Type B pancreatic cell (in vitro differentiated cells): ENCODE data around the gene LEKR1. TPM values are rescaled to one million over a fixed set of nuclear protein-coding genes. Genes with fewer than 3 reads are reported as not detected.

Experiments
- DNase-seq: peaks from one replicate; pipeline ENCODE4 v3.0.0; 2021; ENCODE audit warnings: mixed read lengths; ENCODE audit not compliant: unreplicated experiment; ENCODE audit errors: extremely low spot score
- H3K27ac Mint-ChIP-seq: 2 replicates; pipeline ENCODE4 v1.8.0; 2021; ENCODE audit warnings: mild to moderate bottlenecking, mixed read lengths
- H3K27me3 Mint-ChIP-seq: 2 replicates; pipeline ENCODE4 v1.8.0; 2021; ENCODE audit warnings: mixed read lengths
- H3K36me3 Mint-ChIP-seq: 2 replicates; pipeline ENCODE4 v1.8.0; 2021; ENCODE audit warnings: mixed read lengths
- H3K4me1 Mint-ChIP-seq: one replicate; pipeline ENCODE4 v1.8.0; 2021; ENCODE audit warnings: mixed read lengths; ENCODE audit not compliant: unreplicated experiment
- H3K4me3 Mint-ChIP-seq: 2 replicates; pipeline ENCODE4 v1.8.0; 2021; ENCODE audit warnings: mild to moderate bottlenecking, mixed read lengths
- H3K9me3 Mint-ChIP-seq: 2 replicates; pipeline ENCODE4 v1.8.0; 2021; ENCODE audit warnings: mixed read lengths
- total RNA-seq: library from RNA; stranded (reverse); gene quantifications from 2 replicates; pipeline ENCODE4 v1.2.1, GENCODE V29; 2021; ENCODE audit warnings: low replicate concordance
- TF ChIP-seq, protein P1 (sequence below): fragments of 200-600 bp; sonication (generic); conservative IDR thresholded peaks from 2 replicates; pipeline ENCODE4 v1.5.0; 2021; ENCODE audit warnings: antibody characterized with exemption, mild to moderate bottlenecking

The LEKR1 gene
- total RNA-seq, 1 donor from 2014 or later, result 1.6 TPM

DNA sequence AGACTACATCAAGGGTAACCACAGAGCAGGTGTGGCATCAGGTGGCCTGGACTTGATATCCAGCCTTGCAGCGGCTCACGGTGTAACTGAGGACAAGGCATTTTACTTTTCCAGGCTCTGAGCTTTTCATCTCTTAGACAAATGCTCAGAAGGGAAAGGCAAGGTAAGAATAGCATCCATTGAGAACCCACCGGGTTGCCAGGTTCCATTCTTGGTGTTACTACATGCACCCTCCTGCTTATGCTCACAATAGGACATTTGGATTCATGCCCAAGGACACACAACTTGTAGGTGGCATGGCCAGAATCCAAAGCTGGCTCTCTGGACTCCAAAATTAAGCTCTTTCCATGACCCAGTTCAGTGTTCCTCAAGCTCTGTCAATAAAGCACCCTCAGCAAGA, 248.3 kb downstream of the LEKR1 start:
- DNase-seq, result no peak
- TF ChIP-seq, protein P1, sequence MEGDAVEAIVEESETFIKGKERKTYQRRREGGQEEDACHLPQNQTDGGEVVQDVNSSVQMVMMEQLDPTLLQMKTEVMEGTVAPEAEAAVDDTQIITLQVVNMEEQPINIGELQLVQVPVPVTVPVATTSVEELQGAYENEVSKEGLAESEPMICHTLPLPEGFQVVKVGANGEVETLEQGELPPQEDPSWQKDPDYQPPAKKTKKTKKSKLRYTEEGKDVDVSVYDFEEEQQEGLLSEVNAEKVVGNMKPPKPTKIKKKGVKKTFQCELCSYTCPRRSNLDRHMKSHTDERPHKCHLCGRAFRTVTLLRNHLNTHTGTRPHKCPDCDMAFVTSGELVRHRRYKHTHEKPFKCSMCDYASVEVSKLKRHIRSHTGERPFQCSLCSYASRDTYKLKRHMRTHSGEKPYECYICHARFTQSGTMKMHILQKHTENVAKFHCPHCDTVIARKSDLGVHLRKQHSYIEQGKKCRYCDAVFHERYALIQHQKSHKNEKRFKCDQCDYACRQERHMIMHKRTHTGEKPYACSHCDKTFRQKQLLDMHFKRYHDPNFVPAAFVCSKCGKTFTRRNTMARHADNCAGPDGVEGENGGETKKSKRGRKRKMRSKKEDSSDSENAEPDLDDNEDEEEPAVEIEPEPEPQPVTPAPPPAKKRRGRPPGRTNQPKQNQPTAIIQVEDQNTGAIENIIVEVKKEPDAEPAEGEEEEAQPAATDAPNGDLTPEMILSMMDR, result no peak
- no peak overlapping the region for H3K27ac Mint-ChIP-seq
- peaks cover 7% of the 10 kb centered on the region for H3K4me1 Mint-ChIP-seq
- H3K4me3 Mint-ChIP-seq, result no peak overlapping the region
- peaks cover 3% of the 10 kb centered on the region for H3K27me3 Mint-ChIP-seq
- no peaks in the 10 kb centered on the region for H3K36me3 Mint-ChIP-seq
- no peaks in the 10 kb centered on the region for H3K9me3 Mint-ChIP-seq

DNA sequence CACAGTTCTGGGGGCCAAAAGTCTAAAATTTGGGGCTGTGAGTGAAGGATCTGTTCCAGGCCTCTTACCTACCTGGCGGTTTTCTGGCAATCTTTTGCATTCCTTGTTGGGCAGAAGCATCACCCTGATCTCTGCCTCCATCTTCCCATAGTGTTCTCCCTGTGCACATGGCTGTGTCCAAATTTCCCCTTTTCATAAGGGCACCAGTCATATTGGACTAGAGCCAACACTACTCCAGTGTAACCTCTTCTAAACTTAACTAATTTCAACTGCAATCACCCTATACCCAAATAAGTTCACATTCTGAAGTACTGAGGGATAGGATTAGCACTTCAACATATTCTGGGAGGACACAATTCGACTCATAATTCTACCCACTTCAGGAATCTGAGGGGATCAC, 248.8 kb downstream of the LEKR1 start:
- no peak overlapping the region for H3K4me3 Mint-ChIP-seq
- no peak overlapping the region for H3K27ac Mint-ChIP-seq
- no peaks in the 10 kb centered on the region for H3K36me3 Mint-ChIP-seq
- H3K4me1 Mint-ChIP-seq, result peaks cover 11% of the 10 kb centered on the region
- peaks cover 3% of the 10 kb centered on the region for H3K27me3 Mint-ChIP-seq
- H3K9me3 Mint-ChIP-seq, result no peaks in the 10 kb centered on the region
- TF ChIP-seq, protein P1, result no peak
- no peak for DNase-seq

DNA sequence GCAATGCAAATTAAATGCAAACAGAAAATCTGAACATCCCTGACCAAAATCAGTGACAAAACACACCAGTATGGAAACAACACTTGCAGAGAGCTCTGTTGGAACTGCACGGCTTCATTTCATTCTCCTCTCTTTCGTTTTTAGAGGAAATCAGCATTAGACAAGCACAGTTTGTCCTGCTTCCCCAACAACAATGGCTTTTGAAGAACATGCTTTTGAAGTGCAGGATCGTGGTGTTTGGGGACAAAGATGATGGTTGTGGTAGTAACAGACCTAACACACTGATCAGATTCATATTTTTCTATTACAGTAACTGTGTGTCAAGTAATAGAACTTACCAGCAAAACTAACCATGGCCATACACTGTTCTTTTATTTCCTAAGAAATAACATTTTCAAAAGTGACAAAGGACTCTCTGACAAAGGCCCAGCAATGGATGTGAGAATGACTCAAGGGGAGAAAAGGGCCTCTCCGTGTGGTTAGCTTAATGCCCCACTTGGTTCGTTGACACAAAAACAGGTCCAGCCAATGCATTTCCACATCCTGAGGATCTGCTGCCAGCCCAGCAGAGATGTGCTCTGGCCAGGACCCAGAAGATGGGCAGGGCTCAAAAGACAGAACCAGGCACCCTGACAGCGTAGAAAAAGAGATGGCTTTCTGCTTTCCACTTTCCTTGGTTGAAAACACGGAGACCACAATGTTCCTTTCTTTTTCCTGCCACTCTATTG, 249.7 kb downstream of the LEKR1 start:
- DNase-seq, result no peak
- no peaks in the 10 kb centered on the region for H3K9me3 Mint-ChIP-seq
- H3K27ac Mint-ChIP-seq, result no peak overlapping the region
- no peak overlapping the region for H3K4me3 Mint-ChIP-seq
- H3K36me3 Mint-ChIP-seq, result no peaks in the 10 kb centered on the region
- peaks cover 20% of the 10 kb centered on the region for H3K4me1 Mint-ChIP-seq
- peaks cover 3% of the 10 kb centered on the region for H3K27me3 Mint-ChIP-seq
- TF ChIP-seq, protein P1, result no peak

DNA sequence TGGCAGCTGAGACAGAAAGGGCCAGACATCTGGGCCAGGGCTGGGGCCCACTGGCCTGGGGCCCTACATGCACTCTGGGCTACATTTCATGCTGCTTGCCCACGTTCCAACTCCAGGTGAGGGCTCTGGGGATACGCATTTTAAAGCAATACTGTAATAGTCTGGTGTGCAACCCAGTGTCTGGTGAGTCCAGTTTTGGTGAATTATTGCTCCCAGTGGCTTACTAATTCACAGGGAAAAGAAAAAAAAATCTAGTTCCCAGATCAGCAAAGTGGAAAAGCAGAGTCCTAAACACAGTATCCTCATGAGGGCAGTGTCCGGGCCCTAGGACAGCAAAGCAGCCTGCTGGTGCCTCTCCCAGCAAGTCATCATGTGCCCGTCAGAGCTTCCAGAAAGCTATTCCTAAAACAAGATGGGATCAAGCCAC, 251.4 kb downstream of the LEKR1 start:
- peaks cover 3% of the 10 kb centered on the region for H3K27me3 Mint-ChIP-seq
- peaks cover 37% of the 10 kb centered on the region for H3K4me1 Mint-ChIP-seq
- H3K4me3 Mint-ChIP-seq, result no peak overlapping the region
- no peaks in the 10 kb centered on the region for H3K9me3 Mint-ChIP-seq
- H3K36me3 Mint-ChIP-seq, result no peaks in the 10 kb centered on the region
- DNase-seq, result no peak
- TF ChIP-seq, protein P1, result no peak
- H3K27ac Mint-ChIP-seq, result no peak overlapping the region

DNA sequence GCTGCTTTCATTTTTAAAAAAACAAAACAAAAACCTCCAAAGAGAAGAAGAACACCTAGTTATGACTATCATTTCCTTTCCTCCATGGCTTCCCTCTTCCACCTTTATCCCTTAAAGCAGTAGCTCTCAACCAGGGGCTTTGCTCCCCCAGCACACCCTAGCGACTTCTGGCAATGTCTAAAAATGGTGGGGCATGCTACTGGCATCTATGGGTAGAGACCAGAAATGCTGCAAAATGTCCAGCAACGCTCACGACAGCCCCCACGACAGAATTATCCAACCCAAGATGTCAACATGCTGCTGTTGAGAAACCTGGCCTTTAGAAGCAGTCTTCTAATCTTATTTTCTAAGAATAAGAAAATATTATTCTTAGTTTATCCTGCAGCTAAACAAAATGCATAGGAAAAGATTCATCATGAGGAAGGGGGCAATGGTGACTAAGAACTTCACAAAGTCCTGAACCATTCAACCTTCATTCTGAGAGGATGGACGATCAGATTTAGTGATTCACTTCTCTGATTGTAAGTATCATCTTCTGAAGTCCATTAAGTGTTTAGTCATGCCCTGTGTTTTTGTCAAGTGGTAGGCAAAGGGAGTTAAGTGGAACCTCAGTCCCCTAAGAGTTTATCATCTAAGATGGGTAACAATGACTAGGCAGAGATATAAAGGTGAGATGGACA, 252.1 kb downstream of the LEKR1 start:
- Mint-ChIP-seq H3K27me3 (peaks cover 3% of the 10 kb centered on the region), H3K4me3 (no peak overlapping the region), H3K27ac (no peak overlapping the region), H3K4me1 (peaks cover 42% of the 10 kb centered on the region), H3K9me3 (no peaks in the 10 kb centered on the region), H3K36me3 (no peaks in the 10 kb centered on the region)
- TF ChIP-seq, protein P1, result no peak
- no peak for DNase-seq
